Activated CD8-positive, alpha-beta memory T cell treated with anti-CD3 and anti-CD28 coated beads, Interleukin-2, amount 50 U/mL, for 1 hour (primary cell): ENCODE results near the gene PEX11G.

Source experiments
- DNase-seq: peaks from one replicate; pipeline ENCODE4 v3.0.0-alpha.2; 2020; ENCODE audit errors: extremely low read depth

PEX11G gene

GRCh38 chr19:7494416-7495098 is 5.7 kb upstream of the PEX11G start:
- DNase-seq, result no peak

- no peak for DNase-seq
Measured at GRCh38 chr19:7492558-7492957, 3.7 kb upstream of the PEX11G start.

- no peak for DNase-seq
Measured at GRCh38 chr19:7492142-7492541, 3.3 kb upstream of the PEX11G start.

GRCh38 chr19:7489609-7490044 is 792 bp upstream of the PEX11G start:
- no peak for DNase-seq

- no peak for DNase-seq
Measured at GRCh38 chr19:7486923-7487322, 1.9 kb downstream of the PEX11G start.

GRCh38 chr19:7483720-7484201 is 5.1 kb downstream of the PEX11G start:
- no peak for DNase-seq

GRCh38 chr19:7482584-7483439 is 6.0 kb downstream of the PEX11G start:
- DNase-seq, result no peak

GRCh38 chr19:7480970-7481255 is 7.9 kb downstream of the PEX11G start:
- no peak for DNase-seq

GRCh38 chr19:7480222-7480969 is 8.4 kb downstream of the PEX11G start:
- no peak for DNase-seq

- no peak for DNase-seq
Measured at GRCh38 chr19:7478843-7479227, 10.0 kb downstream of the PEX11G start.

- no peak for DNase-seq
Measured at GRCh38 chr19:7478173-7478842, 10.5 kb downstream of the PEX11G start.

GRCh38 chr19:7477758-7478157 is 11.1 kb downstream of the PEX11G start:
- no peak for DNase-seq

GRCh38 chr19:7476777-7477494 is 11.9 kb downstream of the PEX11G start:
- no peak for DNase-seq

GRCh38 chr19:7476241-7476640 is 12.6 kb downstream of the PEX11G start:
- DNase-seq, result no peak

- DNase-seq, result no peak
Measured at GRCh38 chr19:7475665-7476064, 13.2 kb downstream of the PEX11G start.

GRCh38 chr19:7471696-7472615 is 16.9 kb downstream of the PEX11G start:
- no peak for DNase-seq

- no peak for DNase-seq
Measured at GRCh38 chr19:7470540-7471305, 18.1 kb downstream of the PEX11G start.

- DNase-seq, result no peak
Measured at GRCh38 chr19:7469669-7470285, 19.1 kb downstream of the PEX11G start.

- no peak for DNase-seq
Measured at GRCh38 chr19:7468840-7469239, 20.0 kb downstream of the PEX11G start.
